Sigmoid colon (tissue), 7 donors: Measurements from ENCODE around the gene CCDC38. TPM values are rescaled to one million over a fixed set of nuclear protein-coding genes. Genes with fewer than 3 reads are reported as not detected.
"Not testable (repeated sequence)": the region's sequence is repeated elsewhere in the genome, so short reads cannot be mapped to it uniquely, and the experiment has no call there.

ENCODE experiments used
- DNase-seq: peaks from one replicate; pipeline ENCODE4 v3.0.0-alpha.2; 2019
- H3K27ac ChIP-seq, 4 donors: fragments of 200-600 bp; sonication (generic); one replicate each; pipeline ENCODE4 v1.5.1; 2016 to 2019; ENCODE audit warnings: mild to moderate bottlenecking in 1 of 4
- H3K27me3 ChIP-seq, 3 donors: fragments of 200-600 bp; sonication (generic); one replicate each; pipeline ENCODE4 v1.5.1; 2019; ENCODE audit warnings: mild to moderate bottlenecking in 1 of 3
- H3K36me3 ChIP-seq, 4 donors: fragments of 200-600 bp; sonication (generic); one replicate each; pipeline ENCODE4 v1.5.1; 2016 to 2019
- H3K4me1 ChIP-seq, 4 donors: fragments of 200-600 bp; sonication (generic); one replicate each; pipeline ENCODE4 v1.5.1; 2017 to 2019
- H3K4me3 ChIP-seq, 4 donors: fragments of 200-600 bp; sonication (generic); one replicate each; pipeline ENCODE4 v1.5.1; 2017 to 2019; ENCODE audit warnings: mild to moderate bottlenecking in 2 of 4, moderate library complexity in 1 of 4
- H3K9me3 ChIP-seq, 4 donors: fragments of 200-600 bp in 3 of 4; sonication (generic) in 3 of 4; one replicate each; pipeline versions ENCODE4 v1.5.1 to v1.6.1; 2013 to 2019
- EP300 ChIP-seq, 4 donors: sonication (generic); formaldehyde crosslinking; IDR thresholded peaks; one replicate each; pipeline ENCODE4 v1.6.1; 2017; ENCODE audit warnings: antibody characterized with exemption in 4 of 4
- POLR2A ChIP-seq, 2 donors: fragments of 450-650 bp; IDR thresholded peaks; one replicate each; pipeline ENCODE4 v1.6.1; 2016; ENCODE audit warnings: antibody characterized with exemption in 2 of 2, mild to moderate bottlenecking in 2 of 2, moderate library complexity in 2 of 2
- POLR2AphosphoS5 ChIP-seq, 4 donors: sonication (generic); formaldehyde crosslinking; IDR thresholded peaks; one replicate each; pipeline ENCODE4 v1.6.1; 2017; ENCODE audit warnings: antibody characterized with exemption in 4 of 4
- WGBS, 2 donors: extraction: QIAGEN DNeasy Blood & Tissue Kit; methylation state at CpG; one replicate each; pipeline ENCODE4 v1.1.7; 2013; 5-methylcytosine and 5-hydroxymethylcytosine counted together
- intact Hi-C: fragments of 100-400 bp; cut with DNase I; formaldehyde crosslinking; loops from one replicate; pipeline ENCODE4 v1.15.1; 2023
- polyA plus RNA-seq, 3 donors: library from polyadenylated mRNA; stranded (reverse); fragments of 200-250 nt; gene quantifications; one replicate each; pipeline ENCODE4 v1.2.3, GENCODE V29; 2013
- total RNA-seq, 4 donors: library from RNA; depleted of rRNA; stranded (reverse); fragments of >200 nt; gene quantifications; one replicate each; pipeline ENCODE4 v1.1.0, GENCODE V29; 2016
- TF ChIP-seq, protein P1 (sequence below), 4 experiments: fragments of 450-650 bp in 3 of 4; fragments of 200-600 bp in 1 of 4; IDR thresholded peaks; one replicate each; pipeline ENCODE4 v1.5.1; 2016 to 2019; ENCODE audit warnings: antibody characterized with exemption in 4 of 4, mild to moderate bottlenecking in 3 of 4, moderate library complexity in 2 of 4
- donor health status: healthy with polysubstance abuse.
- donor health status: Bipolar disorder and iron deficiency.
- donor health status: healthy.

CCDC38 gene
- total and polyA plus RNA-seq, 7 donors: not detected

DNA sequence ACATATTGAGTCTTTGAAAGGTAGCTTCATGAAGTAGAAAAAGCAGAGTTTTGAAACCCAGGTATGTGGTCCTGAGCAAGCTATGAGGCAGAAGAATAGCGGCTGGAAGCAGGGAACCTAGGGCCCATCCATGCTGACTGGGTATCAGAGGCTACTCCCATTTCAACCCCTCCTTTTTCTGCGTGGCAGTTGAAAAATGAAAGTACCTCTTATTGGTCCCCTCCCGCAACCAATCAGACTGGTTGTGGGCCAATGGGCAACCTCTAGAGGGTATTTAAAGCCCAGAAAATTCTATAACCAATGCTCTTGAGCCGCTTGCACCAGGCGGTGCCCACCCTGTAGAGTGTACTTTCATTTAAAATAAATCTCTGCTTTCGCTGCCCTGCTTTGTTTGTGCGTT is 85.3 kb downstream of the CCDC38 start:
- DNase-seq: no peak
- 88 to 91% methylated on average over 7 of the region's 7 CpGs for WGBS, 2 donors

DNA sequence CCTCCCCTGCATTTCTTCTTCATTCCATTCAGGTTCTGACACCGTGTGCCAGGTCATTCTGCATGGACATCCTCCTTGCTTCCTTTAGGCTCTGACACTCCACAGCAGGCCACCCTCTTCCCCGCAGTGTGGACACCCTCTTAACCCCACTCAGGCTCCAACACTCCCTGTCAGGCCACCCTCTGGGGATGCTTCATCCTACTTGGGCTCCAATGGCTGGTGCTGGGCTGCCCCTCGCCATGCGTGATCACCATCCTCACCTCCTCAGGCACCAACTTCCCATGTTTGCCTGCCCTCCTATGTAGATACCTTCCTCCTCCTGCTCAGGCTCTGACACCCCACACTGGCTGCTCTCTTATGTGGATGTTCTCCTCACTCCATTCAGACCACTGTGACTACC is 90.3 kb downstream of the CCDC38 start:
- Histone ChIP-seq H3K27ac (no peak overlapping the region), H3K4me3 (no peak overlapping the region), H3K36me3 (no peaks in the 10 kb centered on the region), H3K27me3 (no peaks in the 10 kb centered on the region), H3K4me1 (no peaks in the 10 kb centered on the region), H3K9me3 (no peaks in the 10 kb centered on the region)
- DNase-seq: no peak
- 90 to 94% methylated on average over 4 of the region's 4 CpGs for WGBS, 2 donors
- TF ChIP-seq EP300 (IDR thresholded peaks at IDR 0.05): no peak
- TF ChIP-seq, protein P1, sequence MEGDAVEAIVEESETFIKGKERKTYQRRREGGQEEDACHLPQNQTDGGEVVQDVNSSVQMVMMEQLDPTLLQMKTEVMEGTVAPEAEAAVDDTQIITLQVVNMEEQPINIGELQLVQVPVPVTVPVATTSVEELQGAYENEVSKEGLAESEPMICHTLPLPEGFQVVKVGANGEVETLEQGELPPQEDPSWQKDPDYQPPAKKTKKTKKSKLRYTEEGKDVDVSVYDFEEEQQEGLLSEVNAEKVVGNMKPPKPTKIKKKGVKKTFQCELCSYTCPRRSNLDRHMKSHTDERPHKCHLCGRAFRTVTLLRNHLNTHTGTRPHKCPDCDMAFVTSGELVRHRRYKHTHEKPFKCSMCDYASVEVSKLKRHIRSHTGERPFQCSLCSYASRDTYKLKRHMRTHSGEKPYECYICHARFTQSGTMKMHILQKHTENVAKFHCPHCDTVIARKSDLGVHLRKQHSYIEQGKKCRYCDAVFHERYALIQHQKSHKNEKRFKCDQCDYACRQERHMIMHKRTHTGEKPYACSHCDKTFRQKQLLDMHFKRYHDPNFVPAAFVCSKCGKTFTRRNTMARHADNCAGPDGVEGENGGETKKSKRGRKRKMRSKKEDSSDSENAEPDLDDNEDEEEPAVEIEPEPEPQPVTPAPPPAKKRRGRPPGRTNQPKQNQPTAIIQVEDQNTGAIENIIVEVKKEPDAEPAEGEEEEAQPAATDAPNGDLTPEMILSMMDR (IDR thresholded peaks at IDR 0.05): no peak
- no peak for TF ChIP-seq POLR2A (IDR thresholded peaks at IDR 0.05)
- TF ChIP-seq POLR2AphosphoS5 (IDR thresholded peaks at IDR 0.05): no peak
- intact Hi-C loops: no loop called here

More for the DNA sequence above, 85.3 kb downstream of the CCDC38 start:
- no peaks in the 10 kb centered on the region for H3K27me3 ChIP-seq
- H3K4me1 ChIP-seq: peaks cover 0 to 22% (median 20%) of the 10 kb centered on the region in 4 donors
- TF ChIP-seq POLR2A (IDR thresholded peaks at IDR 0.05) (no peak), EP300 (IDR thresholded peaks at IDR 0.05) (no peak), POLR2AphosphoS5 (IDR thresholded peaks at IDR 0.05) (no peak)
- TF ChIP-seq, protein P1 (IDR thresholded peaks at IDR 0.05): no peak
- peaks cover 0 to 13% (median 8%) of the 10 kb centered on the region in 4 donors for H3K36me3 ChIP-seq
- H3K4me3 ChIP-seq: no peak overlapping the region
- no peaks in the 10 kb centered on the region for H3K9me3 ChIP-seq
- H3K27ac ChIP-seq: no peak overlapping the region
- intact Hi-C loops: loop anchor here (5.0 kb wide), 1 partner anchor 85 kb away; the partner anchor contains the start of genes AMDHD1 and CCDC38

DNA sequence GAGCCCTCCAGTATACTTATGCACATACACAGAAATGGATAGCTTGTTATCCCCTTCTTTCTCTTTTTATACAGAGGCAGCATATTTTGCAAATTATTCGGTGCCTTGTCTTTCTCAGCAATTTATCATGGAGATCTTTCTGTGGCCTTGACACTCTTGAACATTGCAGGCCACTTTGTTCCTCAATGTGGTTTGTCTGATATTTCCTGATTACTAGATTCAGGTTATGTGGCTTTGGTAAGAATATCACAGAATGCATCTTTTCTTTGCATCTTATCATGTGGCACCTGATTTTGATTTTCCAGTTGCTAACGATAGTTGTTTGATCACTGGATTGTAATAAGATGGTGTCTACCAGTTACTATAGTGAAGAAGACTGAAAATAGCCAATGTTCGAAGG is 90.8 kb downstream of the CCDC38 start:
- Histone ChIP-seq H3K9me3 (no peaks in the 10 kb centered on the region), H3K27ac (no peak overlapping the region), H3K27me3 (no peaks in the 10 kb centered on the region), H3K4me3 (no peak overlapping the region), H3K36me3 (no peaks in the 10 kb centered on the region), H3K4me1 (no peaks in the 10 kb centered on the region)
- intact Hi-C loops: no loop called here
- DNase-seq: no peak
- TF ChIP-seq EP300 (IDR thresholded peaks at IDR 0.05) (no peak), POLR2A (IDR thresholded peaks at IDR 0.05) (no peak)
- WGBS, 2 donors: 58 to 83% methylated on average over 3 of the region's 3 CpGs

DNA sequence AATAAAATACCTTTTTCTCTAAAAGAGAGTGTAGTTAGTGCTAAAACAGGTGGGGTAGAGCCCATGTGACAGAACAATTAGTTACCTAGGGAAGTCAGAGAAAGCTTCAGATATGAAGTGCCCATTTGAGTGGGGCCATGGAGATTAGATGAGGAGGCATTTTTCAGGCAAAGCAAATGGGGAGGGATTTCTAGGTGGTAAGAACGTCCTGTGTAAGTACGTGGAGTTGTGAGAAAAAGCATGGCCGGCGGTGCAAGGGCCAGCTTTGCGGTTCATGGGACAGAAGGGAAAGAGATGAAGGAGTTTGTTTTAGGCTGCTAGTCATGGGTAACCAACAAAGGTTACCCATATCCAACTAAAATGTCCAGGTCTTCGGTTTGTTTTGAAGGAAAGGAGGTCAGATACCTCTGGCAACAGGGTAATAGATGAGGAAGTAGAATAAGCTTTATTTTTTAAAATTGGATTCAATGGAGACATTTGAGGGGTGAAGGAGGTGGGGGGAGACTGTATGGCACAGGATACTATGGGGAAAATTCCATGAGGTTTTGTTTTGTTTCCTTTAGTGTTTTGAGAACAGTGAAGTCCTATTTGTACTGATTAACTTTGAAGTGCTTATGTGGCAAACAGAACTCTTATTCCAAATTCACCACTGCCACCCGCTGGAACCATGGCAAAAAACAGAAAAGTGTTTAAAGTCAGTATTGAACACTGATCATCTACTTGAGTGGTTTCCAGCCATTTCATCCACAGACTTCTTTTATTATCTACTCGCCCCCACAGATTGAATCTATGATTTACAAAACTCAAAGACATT is 93.6 kb downstream of the CCDC38 start:
- Histone ChIP-seq H3K36me3 (no peaks in the 10 kb centered on the region), H3K27me3 (no peaks in the 10 kb centered on the region), H3K4me1 (no peaks in the 10 kb centered on the region), H3K27ac (no peak overlapping the region), H3K4me3 (no peak overlapping the region), H3K9me3 (no peaks in the 10 kb centered on the region)
- intact Hi-C loops: no loop called here
- WGBS, 2 donors: 60 to 68% methylated on average over 8 of the region's 8 CpGs
- DNase-seq: no peak
- TF ChIP-seq, protein P1 (IDR thresholded peaks at IDR 0.05): no peak
- no peak for TF ChIP-seq POLR2AphosphoS5 (IDR thresholded peaks at IDR 0.05)
- no peak for TF ChIP-seq POLR2A (IDR thresholded peaks at IDR 0.05)
- no peak for TF ChIP-seq EP300 (IDR thresholded peaks at IDR 0.05)

DNA sequence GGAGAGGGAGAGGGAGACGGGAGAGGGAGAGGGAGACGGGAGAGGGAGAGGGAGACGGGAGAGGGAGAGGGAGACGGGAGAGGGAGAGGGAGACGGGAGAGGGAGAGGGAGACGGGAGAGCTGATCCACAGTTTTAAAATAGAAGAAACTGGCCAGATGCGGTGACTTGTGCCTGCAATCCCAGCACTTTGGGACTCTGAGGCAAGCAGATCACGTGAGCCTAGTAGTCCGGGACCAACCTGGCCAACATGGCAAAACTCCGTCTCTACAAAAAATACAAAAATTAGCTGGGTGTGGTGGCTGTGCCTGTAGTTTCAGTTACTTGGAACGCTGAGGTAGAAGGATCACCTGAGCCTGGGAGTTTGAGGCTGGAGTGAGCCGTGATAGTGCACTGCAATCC is 100.0 kb downstream of the CCDC38 start:
- intact Hi-C loops, H3K36me3 ChIP-seq, H3K27ac ChIP-seq, H3K9me3 ChIP-seq, DNase-seq, H3K4me3 ChIP-seq, H3K4me1 ChIP-seq, H3K27me3 ChIP-seq: not testable (repeated sequence)
- 61 to 90% methylated on average over 6 to 9 of the region's 12 CpGs for WGBS, 2 donors
